Natural killer cell (primary cell): ENCODE results near the gene RREB1. TPM values are rescaled to one million over a fixed set of nuclear protein-coding genes. Genes with fewer than 3 reads are reported as not detected.
A peak's percentile ranks its signal among the peaks of the same experiment; 100 is the strongest.

Source experiments
- ATAC-seq, 3 donors: fragments of 150-1000 bp in 2 of 3; fragments of 200-7000 bp in 1 of 3; cut with Tn5 transposase; 1 replicate in 1 of 3; 2 replicates in 2 of 3; pipeline ENCODE4 v1.10.0; 2021; ENCODE audit warnings: mild to moderate bottlenecking in 2 of 3, moderate library complexity in 2 of 3
- DNase-seq, 2 donors: peaks; one replicate each; pipeline versions ENCODE4 v3.0.0 to v3.0.0-alpha.2; 2013 to 2021; ENCODE audit warnings: mixed read lengths in 1 of 2
- H3K27ac ChIP-seq: one replicate; pipeline ENCODE4 v1.5.1; 2013; ENCODE audit warnings: mild to moderate bottlenecking, low read length
- H3K27me3 ChIP-seq: one replicate; pipeline ENCODE4 v1.6.1; 2013; ENCODE audit warnings: low read length; ENCODE audit not compliant: control insufficient read depth, insufficient read depth
- H3K36me3 ChIP-seq: one replicate; pipeline ENCODE4 v1.6.1; 2013; ENCODE audit warnings: low read length; ENCODE audit not compliant: control insufficient read depth, insufficient read depth
- H3K4me1 ChIP-seq: one replicate; pipeline ENCODE4 v1.6.1; 2013; ENCODE audit warnings: low read length; ENCODE audit not compliant: control insufficient read depth, insufficient read depth
- H3K4me3 ChIP-seq: one replicate; pipeline ENCODE4 v1.5.1; 2013; ENCODE audit warnings: low read length
- H3K9me3 ChIP-seq: one replicate; pipeline ENCODE4 v1.6.1; 2013; ENCODE audit warnings: low read length; ENCODE audit not compliant: control insufficient read depth, insufficient read depth
- H3K27ac Mint-ChIP-seq, 2 donors: one replicate each; pipeline ENCODE4 v1.8.0; 2022; ENCODE audit warnings: mild to moderate bottlenecking in 2 of 2, mixed read lengths in 2 of 2, moderate library complexity in 1 of 2
- H3K27me3 Mint-ChIP-seq, 2 donors: one replicate each; pipeline ENCODE4 v1.8.0; 2022; ENCODE audit warnings: low read depth in 2 of 2, mixed read lengths in 2 of 2
- H3K36me3 Mint-ChIP-seq: one replicate; pipeline ENCODE4 v1.8.0; 2022; ENCODE audit warnings: mixed read lengths
- H3K4me1 Mint-ChIP-seq, 2 donors: one replicate each; pipeline ENCODE4 v1.8.0; 2022; ENCODE audit warnings: mixed read lengths in 2 of 2
- H3K4me3 Mint-ChIP-seq: one replicate; pipeline ENCODE4 v1.8.0; 2022; ENCODE audit warnings: mild to moderate bottlenecking, moderate library complexity, mixed read lengths
- H3K9me3 Mint-ChIP-seq, 2 donors: one replicate each; pipeline ENCODE4 v1.8.0; 2022; ENCODE audit warnings: mixed read lengths in 2 of 2
- CTCF ChIP-seq: fragments of 200-600 bp; IDR thresholded peaks from one replicate; pipeline ENCODE4 v1.8.0; 2022; ENCODE audit warnings: antibody characterized with exemption
- WGBS: methylation state at CpG from one replicate; pipeline ENCODE4 v1.1.7; 2013; ENCODE audit warnings: missing lambda C conversion rate; ENCODE audit not compliant: insufficient coverage; 5-methylcytosine and 5-hydroxymethylcytosine counted together
- intact Hi-C: fragments of 100-400 bp; cut with micrococcal nuclease; formaldehyde crosslinking; loops from one replicate; pipeline ENCODE4 v1.14.2; 2022
- total RNA-seq, 4 donors: library from RNA; stranded (reverse); fragments of 120-200 nt in 1 of 4; gene quantifications; one replicate each; pipeline versions ENCODE4 v1.2.3 to v1.2.4, GENCODE V29; 2013 to 2022

RREB1 gene
- total RNA-seq, 3 donors from 2014 or later (not counting 1 experiment from before 2014, with no cell fraction given) = 42.2 to 51.8 (median 44.0) TPM

- WGBS = 79% methylated on average over 15 of the region's 15 CpGs
- H3K4me3 ChIP-seq = no peak overlapping the region
- Mint-ChIP-seq H3K27ac (peak overlapping the region; percentile 22 to 68), H3K9me3 (no peaks in the 10 kb centered on the region), H3K36me3 (no peaks in the 10 kb centered on the region), H3K4me3 (no peak overlapping the region), H3K4me1 (peaks cover 47 to 55% of the 10 kb centered on the region in 2 donors), H3K27me3 (no peaks in the 10 kb centered on the region)
- no peak for TF ChIP-seq CTCF
- H3K36me3 ChIP-seq = no peaks in the 10 kb centered on the region
- no peak overlapping the region for H3K27ac ChIP-seq
- no peaks in the 10 kb centered on the region for H3K9me3 ChIP-seq
- intact Hi-C loops = no loop called here
- DNase-seq = no peak
- peaks cover 17% of the 10 kb centered on the region for H3K4me1 ChIP-seq
- no peak for ATAC-seq
- H3K27me3 ChIP-seq = no peaks in the 10 kb centered on the region
Measured at GRCh38 chr6:7115543-7116231, 7.9 kb downstream of the RREB1 start.

DNA sequence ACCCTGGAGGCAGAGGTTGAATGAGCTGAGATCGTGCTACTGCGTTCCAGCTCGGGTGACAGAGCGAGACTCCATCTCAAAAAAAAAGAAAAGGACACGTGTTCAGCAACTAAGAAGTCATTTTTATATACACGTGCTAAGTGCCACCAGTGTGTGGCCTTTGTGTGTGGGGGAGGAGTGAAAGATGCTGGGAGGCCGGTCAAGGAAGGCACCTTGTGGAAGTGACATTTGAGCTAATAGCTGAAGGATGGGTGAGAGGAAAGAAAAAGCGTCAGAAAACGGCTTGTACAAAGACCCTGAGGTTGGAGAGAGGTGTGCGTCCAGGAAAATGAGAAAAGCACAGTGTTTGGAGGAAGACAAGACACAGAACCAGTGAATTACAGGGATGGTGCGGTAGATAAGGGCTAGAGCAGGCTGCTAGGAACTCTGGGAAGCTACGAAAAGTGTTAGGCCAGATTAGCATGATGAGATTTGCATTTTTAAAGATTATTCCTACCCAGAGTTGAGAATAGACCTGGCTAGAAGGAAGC is 11.6 kb downstream of the RREB1 start:
- H3K4me1 Mint-ChIP-seq = peaks cover 32 to 37% of the 10 kb centered on the region in 2 donors
- intact Hi-C loops = no loop called here
- Histone ChIP-seq H3K9me3 (no peaks in the 10 kb centered on the region), H3K27ac (no peak overlapping the region), H3K36me3 (no peaks in the 10 kb centered on the region), H3K27me3 (no peaks in the 10 kb centered on the region), H3K4me1 (peaks cover 14% of the 10 kb centered on the region), H3K4me3 (no peak overlapping the region)
- 90% methylated on average over 12 of the region's 12 CpGs for WGBS
- no peaks in the 10 kb centered on the region for H3K36me3 Mint-ChIP-seq
- no peak for TF ChIP-seq CTCF
- no peaks in the 10 kb centered on the region for H3K9me3 Mint-ChIP-seq
- no peak for ATAC-seq
- H3K27ac Mint-ChIP-seq = no peak overlapping the region
- DNase-seq = no peak
- H3K27me3 Mint-ChIP-seq = no peaks in the 10 kb centered on the region
- no peak overlapping the region for H3K4me3 Mint-ChIP-seq

GRCh38 chr6:7121700-7122241 is 14.0 kb downstream of the RREB1 start:
- no peak for ATAC-seq

More at GRCh38 chr6:7121700-7122241, 14.0 kb downstream of the RREB1 start:
- no peaks in the 10 kb centered on the region for H3K36me3 ChIP-seq
- peaks cover 5% of the 10 kb centered on the region for H3K4me1 ChIP-seq
- no peaks in the 10 kb centered on the region for H3K36me3 Mint-ChIP-seq
- H3K4me3 Mint-ChIP-seq = no peak overlapping the region
- no peak overlapping the region for H3K4me3 ChIP-seq
- no peaks in the 10 kb centered on the region for H3K9me3 Mint-ChIP-seq
- H3K27ac ChIP-seq = no peak overlapping the region
- H3K9me3 ChIP-seq = no peaks in the 10 kb centered on the region
- no peak overlapping the region for H3K27ac Mint-ChIP-seq
- WGBS = 95% methylated on average over 6 of the region's 7 CpGs
- no peak for DNase-seq
- no peaks in the 10 kb centered on the region for H3K27me3 Mint-ChIP-seq
- H3K27me3 ChIP-seq = no peaks in the 10 kb centered on the region
- peaks cover 32 to 45% of the 10 kb centered on the region in 2 donors for H3K4me1 Mint-ChIP-seq
- intact Hi-C loops = no loop called here
- no peak for TF ChIP-seq CTCF
